ENCODE results near the gene INTS11.
"Not testable (repeated sequence)": the region's sequence is repeated elsewhere in the genome, so short reads cannot be mapped to it uniquely, and the experiment has no call there.

INTS11 gene

GRCh38 chr1:1324524-1325287 lies at the start of gene INTS11, which contains the start of gene CPTP:
Gene INTS11 (minus strand): TSS chr1:1324660. CDS start chr1:1324608, 52 bp downstream.
Gene CPTP (plus strand): TSS chr1:1324802. CDS start chr1:1326911, 2,109 bp downstream.
- peak; percentile 82 for DNase-seq (ENCODE audit: low read depth)

- no peak for DNase-seq (ENCODE audit: low read depth)
These were observed 49.5 kb upstream of the INTS11 start for GRCh38 chr1:1373815-1374588.

- DNase-seq (ENCODE audit: low read depth): no peak
These were observed 48.8 kb upstream of the INTS11 start for GRCh38 chr1:1373051-1373814.

GRCh38 chr1:1371746-1372711 lies 47.6 kb upstream of the INTS11 start:
- DNase-seq (ENCODE audit: low read depth): no peak

- DNase-seq (ENCODE audit: low read depth): no peak
These were observed 46.9 kb upstream of the INTS11 start for GRCh38 chr1:1371364-1371745.

GRCh38 chr1:1370771-1371300 lies 46.4 kb upstream of the INTS11 start:
- no peak for DNase-seq (ENCODE audit: low read depth)

GRCh38 chr1:1370094-1370493 lies 45.6 kb upstream of the INTS11 start:
- DNase-seq (ENCODE audit: low read depth): not testable (repeated sequence)

GRCh38 chr1:1367315-1367714 lies 42.9 kb upstream of the INTS11 start:
- no peak for DNase-seq (ENCODE audit: low read depth)

GRCh38 chr1:1366699-1367066 lies 42.2 kb upstream of the INTS11 start:
- no peak for DNase-seq (ENCODE audit: low read depth)

- no peak for DNase-seq (ENCODE audit: low read depth)
These were observed 41.6 kb upstream of the INTS11 start for GRCh38 chr1:1365875-1366698.

- DNase-seq (ENCODE audit: low read depth): no peak
These were observed 39.8 kb upstream of the INTS11 start for GRCh38 chr1:1364266-1364665.

- DNase-seq (ENCODE audit: low read depth): peak; percentile 78
These were observed 37.5 kb upstream of the INTS11 start for GRCh38 chr1:1361982-1362423.

- DNase-seq (ENCODE audit: low read depth): no peak
These were observed 36.9 kb upstream of the INTS11 start for GRCh38 chr1:1361233-1361981.

GRCh38 chr1:1360506-1361169 lies 36.2 kb upstream of the INTS11 start:
- DNase-seq (ENCODE audit: low read depth): peak; percentile 94

GRCh38 chr1:1359664-1360468 lies 35.4 kb upstream of the INTS11 start:
- DNase-seq (ENCODE audit: low read depth): no peak

GRCh38 chr1:1359308-1359663 lies 34.8 kb upstream of the INTS11 start:
- DNase-seq (ENCODE audit: low read depth): no peak

- peak; percentile 84 for DNase-seq (ENCODE audit: low read depth)
These were observed 34.2 kb upstream of the INTS11 start, which contains the start of gene MXRA8 for GRCh38 chr1:1358433-1359271. Gene MXRA8 (minus strand): TSS chr1:1358555. CDS start chr1:1358504, 51 bp downstream.
